SK-N-SH treated with all-trans-retinoic acid at 6 μM for 48 hours (cell line): ENCODE results near the gene ZFYVE21.

Experiments used
- ATAC-seq: fragments of 200-7000 bp; cut with Tn5 transposase; 3 replicates; pipeline ENCODE4 v1.9.1; 2020; ENCODE audit warnings: mild to moderate bottlenecking, moderate library complexity
- ARNTL ChIP-seq: fragments of 450-650 bp; formaldehyde crosslinking; IDR thresholded peaks from 2 replicates; pipeline ENCODE4 v1.5.0; 2020; ENCODE audit warnings: low read depth, mild to moderate bottlenecking, moderate library complexity, borderline replicate concordance
- BACH2 ChIP-seq: fragments of 250-450 bp; sonication (Bioruptor Pico); IDR thresholded peaks from 2 replicates; pipeline ENCODE4 v1.9.0; 2021; ENCODE audit warnings: mild to moderate bottlenecking, borderline replicate concordance
- CSDC2 ChIP-seq: fragments of 250-450 bp; sonication (Bioruptor Pico); IDR thresholded peaks from 2 replicates; pipeline ENCODE4 v1.5.0; 2020; ENCODE audit warnings: mild to moderate bottlenecking, moderate library complexity
- CSRNP3 ChIP-seq: fragments of 250-450 bp; sonication (Bioruptor Pico); IDR thresholded peaks from 2 replicates; pipeline ENCODE4 v1.5.1; 2021; ENCODE audit warnings: mild to moderate bottlenecking, moderate library complexity
- ESRRG ChIP-seq: fragments of 250-450 bp; sonication (Bioruptor Pico); IDR thresholded peaks from 2 replicates; pipeline ENCODE4 v1.6.1; 2021; ENCODE audit warnings: mild to moderate bottlenecking
- GLIS3 ChIP-seq: fragments of 250-450 bp; sonication (Bioruptor Pico); IDR thresholded peaks from 2 replicates; pipeline ENCODE4 v1.5.0; 2020; ENCODE audit warnings: mild to moderate bottlenecking, moderate library complexity
- OSR1 ChIP-seq: fragments of 250-450 bp; sonication (Bioruptor Pico); IDR thresholded peaks from 2 replicates; pipeline ENCODE4 v1.8.0; 2022; ENCODE audit warnings: moderate library complexity, mild to moderate bottlenecking, inconsistent platforms
- PPARA ChIP-seq: fragments of 250-450 bp; sonication (Bioruptor Pico); IDR thresholded peaks from 2 replicates; pipeline ENCODE4 v1.5.0; 2020; ENCODE audit warnings: mild to moderate bottlenecking, borderline replicate concordance
- RARB ChIP-seq: fragments of 250-450 bp; sonication (Bioruptor Pico); IDR thresholded peaks from 2 replicates; pipeline ENCODE4 v1.8.0; 2021; ENCODE audit warnings: mild to moderate bottlenecking, moderate library complexity
- SNAI2 ChIP-seq: fragments of 250-450 bp; sonication (Bioruptor Pico); IDR thresholded peaks from 2 replicates; pipeline ENCODE4 v1.5.0; 2020; ENCODE audit warnings: mild to moderate bottlenecking, moderate library complexity
- TCF4 ChIP-seq: fragments of 250-450 bp; sonication (Bioruptor Pico); IDR thresholded peaks from 2 replicates; pipeline ENCODE4 v1.8.0; 2021; ENCODE audit warnings: mild to moderate bottlenecking, moderate library complexity, borderline replicate concordance
- TOX ChIP-seq: fragments of 250-450 bp; sonication (Bioruptor Pico); IDR thresholded peaks from 2 replicates; pipeline ENCODE4 v1.8.0; 2021; ENCODE audit warnings: mild to moderate bottlenecking, moderate library complexity, borderline replicate concordance
- TSHZ2 ChIP-seq: fragments of 250-450 bp; sonication (Bioruptor Pico); IDR thresholded peaks from 2 replicates; pipeline ENCODE4 v1.5.0; 2020; ENCODE audit warnings: mild to moderate bottlenecking, moderate library complexity
- ZC3H10 ChIP-seq: fragments of 250-450 bp; sonication (Bioruptor Pico); IDR thresholded peaks from 2 replicates; pipeline ENCODE4 v1.5.1; 2021; ENCODE audit warnings: mild to moderate bottlenecking, moderate library complexity
- ZFP3 ChIP-seq: fragments of 250-450 bp; sonication (Bioruptor Pico); IDR thresholded peaks from 2 replicates; pipeline ENCODE4 v1.5.0; 2020; ENCODE audit warnings: mild to moderate bottlenecking, moderate library complexity
- ZFP30 ChIP-seq: fragments of 450-650 bp; formaldehyde crosslinking; IDR thresholded peaks from 2 replicates; pipeline ENCODE4 v1.5.0; 2022; ENCODE audit warnings: mild to moderate bottlenecking, moderate library complexity
- ZNF565 ChIP-seq: fragments of 450-650 bp; formaldehyde crosslinking; conservative IDR thresholded peaks from 2 replicates; pipeline ENCODE4 v1.5.0; 2020; ENCODE audit warnings: low read depth, mild to moderate bottlenecking, moderate library complexity
- ZNF70 ChIP-seq: fragments of 450-650 bp; formaldehyde crosslinking; IDR thresholded peaks from 2 replicates; pipeline ENCODE4 v1.5.0; 2020; ENCODE audit warnings: mild to moderate bottlenecking, moderate library complexity
- ZNF8 ChIP-seq: fragments of 450-650 bp; formaldehyde crosslinking; IDR thresholded peaks from 2 replicates; pipeline ENCODE4 v1.5.0; 2020; ENCODE audit warnings: mild to moderate bottlenecking, moderate library complexity
- TF ChIP-seq, protein P1 (sequence below): fragments of 250-450 bp; sonication (Bioruptor Pico); IDR thresholded peaks from 2 replicates; pipeline ENCODE4 v1.8.0; 2020; ENCODE audit warnings: mild to moderate bottlenecking, moderate library complexity, borderline replicate concordance
- TF ChIP-seq, protein P2 (sequence below): fragments of 250-450 bp; sonication (Bioruptor Pico); IDR thresholded peaks from 2 replicates; pipeline ENCODE4 v1.8.0; 2021; ENCODE audit warnings: low read depth, mild to moderate bottlenecking, moderate library complexity, borderline replicate concordance
- TF ChIP-seq, protein P3 (sequence below): fragments of 250-450 bp; sonication (Bioruptor Pico); IDR thresholded peaks from 2 replicates; pipeline ENCODE4 v1.5.1; 2020; ENCODE audit warnings: low read depth, mild to moderate bottlenecking, moderate library complexity

ZFYVE21 gene

GRCh38 chr14:103724116-103724515 lies 8.5 kb downstream of the ZFYVE21 start (continued):
- TF ChIP-seq TSHZ2 (CRISPR knock-in tag) (no peak), PPARA (CRISPR knock-in tag) (no peak), ZNF70 (CRISPR knock-in tag) (no peak)

DNA sequence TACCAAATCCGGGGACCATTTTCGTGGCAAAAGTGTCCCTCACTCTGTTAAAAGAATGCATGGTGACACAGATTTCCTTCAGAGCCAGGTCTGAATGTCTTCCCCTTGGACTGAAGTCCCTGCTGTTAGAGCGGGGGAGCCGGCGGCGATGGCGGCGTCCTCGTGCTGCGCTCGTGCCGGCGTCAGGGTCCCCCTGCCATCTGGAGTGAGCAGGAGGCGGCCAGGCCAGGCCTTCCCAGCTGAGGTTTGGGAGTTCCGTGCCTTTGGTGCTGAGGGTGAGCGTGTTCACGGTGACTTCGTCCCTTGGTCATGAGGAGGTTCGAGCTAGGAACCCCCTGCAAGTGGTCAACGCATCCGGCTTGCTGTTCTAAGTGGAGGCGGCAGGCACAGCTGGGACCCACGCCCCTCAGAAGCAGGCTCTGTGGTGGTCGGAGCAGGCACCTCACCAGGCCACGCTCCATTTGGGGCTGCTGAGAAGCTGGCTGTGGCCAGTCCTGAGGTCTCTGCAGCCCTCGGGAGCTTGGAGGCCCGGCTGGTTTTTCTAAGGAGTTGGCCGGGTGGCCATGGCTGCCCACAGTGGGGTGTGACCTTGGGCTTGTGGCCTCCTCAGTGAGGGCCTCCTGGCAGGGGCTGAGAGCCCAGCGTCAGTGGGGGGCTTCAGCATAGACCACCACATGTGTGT lies 9.5 kb downstream of the ZFYVE21 start:
- no peak for ATAC-seq
- TF ChIP-seq ZNF565 (CRISPR knock-in tag) (no peak), PPARA (CRISPR knock-in tag) (no peak), CSRNP3 (CRISPR knock-in tag) (no peak), TCF4 (CRISPR knock-in tag) (no peak), ZFP30 (no peak), ZC3H10 (no peak), GLIS3 (CRISPR knock-in tag) (no peak), ESRRG (no peak), ZFP3 (no peak), ARNTL (no peak), ZNF70 (CRISPR knock-in tag) (no peak), SNAI2 (CRISPR knock-in tag) (no peak), BACH2 (CRISPR knock-in tag) (no peak), CSDC2 (CRISPR knock-in tag) (no peak), TOX (CRISPR knock-in tag) (no peak)
- TF ChIP-seq, protein P1, sequence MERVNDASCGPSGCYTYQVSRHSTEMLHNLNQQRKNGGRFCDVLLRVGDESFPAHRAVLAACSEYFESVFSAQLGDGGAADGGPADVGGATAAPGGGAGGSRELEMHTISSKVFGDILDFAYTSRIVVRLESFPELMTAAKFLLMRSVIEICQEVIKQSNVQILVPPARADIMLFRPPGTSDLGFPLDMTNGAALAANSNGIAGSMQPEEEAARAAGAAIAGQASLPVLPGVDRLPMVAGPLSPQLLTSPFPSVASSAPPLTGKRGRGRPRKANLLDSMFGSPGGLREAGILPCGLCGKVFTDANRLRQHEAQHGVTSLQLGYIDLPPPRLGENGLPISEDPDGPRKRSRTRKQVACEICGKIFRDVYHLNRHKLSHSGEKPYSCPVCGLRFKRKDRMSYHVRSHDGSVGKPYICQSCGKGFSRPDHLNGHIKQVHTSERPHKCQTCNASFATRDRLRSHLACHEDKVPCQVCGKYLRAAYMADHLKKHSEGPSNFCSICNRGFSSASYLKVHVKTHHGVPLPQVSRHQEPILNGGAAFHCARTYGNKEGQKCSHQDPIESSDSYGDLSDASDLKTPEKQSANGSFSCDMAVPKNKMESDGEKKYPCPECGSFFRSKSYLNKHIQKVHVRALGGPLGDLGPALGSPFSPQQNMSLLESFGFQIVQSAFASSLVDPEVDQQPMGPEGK: no peak

- ATAC-seq: no peak
- TF ChIP-seq ZNF70 (CRISPR knock-in tag): no peak
- TF ChIP-seq TOX (CRISPR knock-in tag): no peak
- TF ChIP-seq GLIS3 (CRISPR knock-in tag): no peak
- no peak for TF ChIP-seq ZFP3
- TF ChIP-seq OSR1 (CRISPR knock-in tag): no peak
- TF ChIP-seq, protein P2, sequence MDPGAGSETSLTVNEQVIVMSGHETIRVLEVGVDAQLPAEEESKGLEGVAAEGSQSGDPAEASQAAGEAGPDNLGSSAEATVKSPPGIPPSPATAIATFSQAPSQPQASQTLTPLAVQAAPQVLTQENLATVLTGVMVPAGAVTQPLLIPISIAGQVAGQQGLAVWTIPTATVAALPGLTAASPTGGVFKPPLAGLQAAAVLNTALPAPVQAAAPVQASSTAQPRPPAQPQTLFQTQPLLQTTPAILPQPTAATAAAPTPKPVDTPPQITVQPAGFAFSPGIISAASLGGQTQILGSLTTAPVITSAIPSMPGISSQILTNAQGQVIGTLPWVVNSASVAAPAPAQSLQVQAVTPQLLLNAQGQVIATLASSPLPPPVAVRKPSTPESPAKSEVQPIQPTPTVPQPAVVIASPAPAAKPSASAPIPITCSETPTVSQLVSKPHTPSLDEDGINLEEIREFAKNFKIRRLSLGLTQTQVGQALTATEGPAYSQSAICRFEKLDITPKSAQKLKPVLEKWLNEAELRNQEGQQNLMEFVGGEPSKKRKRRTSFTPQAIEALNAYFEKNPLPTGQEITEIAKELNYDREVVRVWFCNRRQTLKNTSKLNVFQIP (CRISPR knock-in tag): no peak
- TF ChIP-seq, protein P3, sequence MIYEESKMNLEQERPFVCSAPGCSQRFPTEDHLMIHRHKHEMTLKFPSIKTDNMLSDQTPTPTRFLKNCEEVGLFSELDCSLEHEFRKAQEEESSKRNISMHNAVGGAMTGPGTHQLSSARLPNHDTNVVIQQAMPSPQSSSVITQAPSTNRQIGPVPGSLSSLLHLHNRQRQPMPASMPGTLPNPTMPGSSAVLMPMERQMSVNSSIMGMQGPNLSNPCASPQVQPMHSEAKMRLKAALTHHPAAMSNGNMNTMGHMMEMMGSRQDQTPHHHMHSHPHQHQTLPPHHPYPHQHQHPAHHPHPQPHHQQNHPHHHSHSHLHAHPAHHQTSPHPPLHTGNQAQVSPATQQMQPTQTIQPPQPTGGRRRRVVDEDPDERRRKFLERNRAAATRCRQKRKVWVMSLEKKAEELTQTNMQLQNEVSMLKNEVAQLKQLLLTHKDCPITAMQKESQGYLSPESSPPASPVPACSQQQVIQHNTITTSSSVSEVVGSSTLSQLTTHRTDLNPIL (CRISPR knock-in tag): no peak
- no peak for TF ChIP-seq SNAI2 (CRISPR knock-in tag)
- no peak for TF ChIP-seq TSHZ2 (CRISPR knock-in tag)
- no peak for TF ChIP-seq ZFP30
- TF ChIP-seq CSDC2 (CRISPR knock-in tag): no peak
- no peak for TF ChIP-seq TCF4 (CRISPR knock-in tag)
- no peak for TF ChIP-seq BACH2 (CRISPR knock-in tag)
- TF ChIP-seq ZC3H10: no peak
- TF ChIP-seq CSRNP3 (CRISPR knock-in tag): no peak
- no peak for TF ChIP-seq ZNF8 (CRISPR knock-in tag)
- TF ChIP-seq RARB (CRISPR knock-in tag): no peak
These were observed 10.3 kb downstream of the ZFYVE21 start for GRCh38 chr14:103725739-103726395.
